ENCODE results near the gene POLR2J2.
"Not testable (repeated sequence)": the region's sequence is repeated elsewhere in the genome, so short reads cannot be mapped to it uniquely, and the experiment has no call there.

DNA sequence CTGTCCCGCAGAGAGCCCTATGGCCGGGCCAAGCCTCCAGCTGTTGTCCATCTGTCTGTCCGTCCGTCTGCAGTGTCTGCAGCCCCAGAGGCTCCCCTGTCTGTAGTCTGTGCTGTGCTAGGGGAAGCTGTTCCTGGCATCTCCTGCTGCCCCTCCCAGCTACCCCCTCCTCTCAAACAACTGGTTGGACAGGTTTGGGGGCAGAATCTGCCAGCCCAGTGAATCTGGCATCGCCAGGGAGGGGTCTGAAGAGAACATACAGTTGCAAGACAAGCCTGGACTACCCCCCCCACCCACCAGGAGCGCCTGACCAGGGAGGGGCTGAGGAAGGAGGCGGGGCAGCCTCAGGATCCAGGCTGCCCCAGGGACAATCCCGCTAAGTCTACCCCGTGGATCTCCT is 28.8 kb downstream of the POLR2J2 start, which contains the start of gene UPK3BL1:
- TF ChIP-seq, protein P1, sequence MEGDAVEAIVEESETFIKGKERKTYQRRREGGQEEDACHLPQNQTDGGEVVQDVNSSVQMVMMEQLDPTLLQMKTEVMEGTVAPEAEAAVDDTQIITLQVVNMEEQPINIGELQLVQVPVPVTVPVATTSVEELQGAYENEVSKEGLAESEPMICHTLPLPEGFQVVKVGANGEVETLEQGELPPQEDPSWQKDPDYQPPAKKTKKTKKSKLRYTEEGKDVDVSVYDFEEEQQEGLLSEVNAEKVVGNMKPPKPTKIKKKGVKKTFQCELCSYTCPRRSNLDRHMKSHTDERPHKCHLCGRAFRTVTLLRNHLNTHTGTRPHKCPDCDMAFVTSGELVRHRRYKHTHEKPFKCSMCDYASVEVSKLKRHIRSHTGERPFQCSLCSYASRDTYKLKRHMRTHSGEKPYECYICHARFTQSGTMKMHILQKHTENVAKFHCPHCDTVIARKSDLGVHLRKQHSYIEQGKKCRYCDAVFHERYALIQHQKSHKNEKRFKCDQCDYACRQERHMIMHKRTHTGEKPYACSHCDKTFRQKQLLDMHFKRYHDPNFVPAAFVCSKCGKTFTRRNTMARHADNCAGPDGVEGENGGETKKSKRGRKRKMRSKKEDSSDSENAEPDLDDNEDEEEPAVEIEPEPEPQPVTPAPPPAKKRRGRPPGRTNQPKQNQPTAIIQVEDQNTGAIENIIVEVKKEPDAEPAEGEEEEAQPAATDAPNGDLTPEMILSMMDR (IDR thresholded peaks at IDR 0.05 in 8 of 11, conservative IDR thresholded peaks at IDR 0.05 in 3 of 11), result not testable (repeated sequence)
- not testable (repeated sequence) for TF ChIP-seq POLR2AphosphoS5, POLR2A (IDR thresholded peaks at IDR 0.05)
